Measurements from ENCODE around the gene CERS1.
"Not testable (repeated sequence)": the region's sequence is repeated elsewhere in the genome, so short reads cannot be mapped to it uniquely, and the experiment has no call there.

Gene CERS1

DNA sequence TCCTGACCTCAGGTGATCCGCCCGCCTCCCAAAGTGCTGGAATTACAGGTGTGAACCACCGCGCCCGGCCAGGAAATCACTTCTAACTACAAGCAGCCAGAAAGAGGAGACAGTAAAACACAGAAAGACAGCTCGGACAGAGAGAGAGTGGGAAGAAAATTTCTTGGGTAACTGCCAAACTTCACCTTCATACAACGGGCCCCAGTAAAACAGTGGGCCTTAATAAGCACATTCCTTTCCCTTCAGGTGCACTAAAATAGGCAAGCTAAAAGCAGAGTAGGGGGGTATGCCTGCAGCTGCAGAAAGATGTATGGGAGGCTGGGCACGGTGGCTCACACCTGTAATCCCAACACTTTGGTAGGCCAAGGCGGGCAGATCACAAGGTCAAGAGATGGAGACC lies 21.6 kb upstream of the CERS1 start:
- DNase-seq: not testable (repeated sequence)

DNA sequence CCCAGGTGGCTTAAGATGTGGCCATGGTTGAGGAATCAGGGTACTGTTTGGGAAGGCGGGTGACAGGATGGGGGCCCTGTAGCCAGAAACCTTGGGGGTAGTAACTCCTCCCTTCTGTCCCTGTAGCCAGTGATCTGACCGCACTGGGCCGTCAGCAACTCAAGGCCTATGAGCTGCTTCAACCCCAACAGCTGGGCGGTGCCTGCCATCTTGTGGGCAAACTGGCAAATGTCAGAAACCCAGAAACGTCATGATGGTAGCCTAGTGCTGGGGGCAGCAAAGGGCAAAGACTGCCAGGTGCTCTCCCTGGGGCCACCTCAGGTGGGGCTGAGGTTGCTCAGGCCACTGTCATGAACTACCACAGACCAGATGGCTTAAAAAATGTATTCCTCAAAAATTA lies 19.7 kb upstream of the CERS1 start:
- DNase-seq: peak; percentile 45

DNA sequence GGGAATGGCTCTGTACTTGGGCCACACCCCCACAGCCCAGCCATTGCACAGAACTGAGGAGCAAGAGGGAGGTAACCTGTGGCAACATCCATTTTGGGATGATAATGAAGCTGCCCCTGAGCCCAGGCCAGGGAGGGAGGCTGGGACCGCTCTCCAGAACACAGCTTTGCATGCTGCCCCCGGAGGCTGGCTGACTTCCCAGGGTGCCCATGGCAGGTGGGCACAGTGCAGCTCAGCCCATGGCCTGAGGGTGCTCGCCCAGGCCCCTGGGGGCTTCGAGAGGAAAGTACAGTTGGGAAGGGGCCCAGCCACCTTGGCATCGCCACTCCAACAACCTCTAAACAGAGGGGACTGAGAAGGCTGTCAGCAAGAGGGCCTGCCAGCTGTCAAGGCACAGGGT lies 17.5 kb upstream of the CERS1 start:
- no peak for DNase-seq

- DNase-seq: no peak
Measured at GRCh38 chr19:18912933-18913332, 17.0 kb upstream of the CERS1 start.

DNA sequence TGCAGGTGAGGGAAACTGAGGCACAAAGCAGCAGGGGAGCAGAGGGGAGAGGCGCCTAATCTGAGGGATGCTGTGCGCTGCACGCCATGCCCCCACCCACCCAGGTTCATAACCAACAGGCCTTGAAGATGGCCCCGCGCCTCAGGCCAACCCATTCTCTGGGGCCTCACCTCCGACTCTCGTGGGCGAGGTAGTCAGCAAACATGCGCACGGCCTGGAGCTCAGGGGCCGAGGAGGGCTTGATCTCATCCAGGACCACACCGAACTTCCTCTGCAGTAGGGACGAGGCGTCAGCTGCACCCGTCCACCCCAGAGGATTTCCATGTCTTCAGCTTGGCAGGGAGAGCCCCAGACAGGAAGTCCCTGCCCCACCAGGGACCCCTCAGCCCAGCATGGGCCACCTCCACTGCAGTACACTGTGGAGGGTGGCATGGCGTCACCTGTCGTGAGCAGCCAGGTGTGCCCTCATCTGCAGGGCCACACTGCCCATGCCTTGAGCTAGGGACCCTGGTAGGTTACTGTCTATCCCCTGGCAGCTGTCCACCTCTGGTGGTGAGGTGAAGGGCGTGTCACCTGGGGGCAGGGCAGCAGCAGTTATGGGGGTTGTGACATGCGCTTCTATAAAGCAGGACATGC lies 15.0 kb upstream of the CERS1 start:
- DNase-seq: no peak

GRCh38 chr19:18910010-18910409 lies 14.1 kb upstream of the CERS1 start:
- DNase-seq: no peak

DNA sequence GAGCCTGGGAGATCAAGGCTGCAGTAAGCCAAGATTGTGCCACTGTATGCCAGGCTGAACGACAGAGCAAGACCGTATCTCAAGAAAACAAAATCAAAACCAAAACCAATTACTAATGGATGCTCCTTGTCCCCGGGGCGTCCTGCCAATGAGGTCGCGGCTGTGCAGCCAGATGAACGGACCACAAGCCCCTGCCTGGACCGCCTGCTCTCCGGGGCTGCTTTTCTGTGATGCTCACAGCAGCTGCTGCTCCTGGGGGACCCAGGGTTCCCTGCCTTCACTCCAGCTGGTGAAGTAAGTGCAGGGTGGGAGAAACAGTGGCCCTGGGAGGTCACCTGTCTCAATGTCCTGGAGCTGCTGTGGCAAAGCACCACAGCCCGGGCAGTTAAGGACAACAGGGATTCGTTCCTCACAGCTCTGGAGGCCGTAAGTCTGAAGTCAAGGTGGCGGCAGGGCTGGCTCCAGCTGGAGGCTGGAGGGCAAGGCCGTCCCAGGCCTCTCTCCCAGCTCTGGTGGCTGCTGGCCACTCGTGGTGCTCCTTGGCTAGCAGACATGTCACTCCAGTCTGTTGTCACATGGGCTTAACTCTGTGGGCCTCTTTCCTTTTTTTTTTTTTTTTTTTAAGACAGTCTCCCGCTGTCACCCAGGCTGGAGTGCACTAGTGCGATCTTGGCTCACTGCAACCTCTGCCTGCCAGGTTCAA lies 13.1 kb upstream of the CERS1 start:
- no peak for DNase-seq

DNA sequence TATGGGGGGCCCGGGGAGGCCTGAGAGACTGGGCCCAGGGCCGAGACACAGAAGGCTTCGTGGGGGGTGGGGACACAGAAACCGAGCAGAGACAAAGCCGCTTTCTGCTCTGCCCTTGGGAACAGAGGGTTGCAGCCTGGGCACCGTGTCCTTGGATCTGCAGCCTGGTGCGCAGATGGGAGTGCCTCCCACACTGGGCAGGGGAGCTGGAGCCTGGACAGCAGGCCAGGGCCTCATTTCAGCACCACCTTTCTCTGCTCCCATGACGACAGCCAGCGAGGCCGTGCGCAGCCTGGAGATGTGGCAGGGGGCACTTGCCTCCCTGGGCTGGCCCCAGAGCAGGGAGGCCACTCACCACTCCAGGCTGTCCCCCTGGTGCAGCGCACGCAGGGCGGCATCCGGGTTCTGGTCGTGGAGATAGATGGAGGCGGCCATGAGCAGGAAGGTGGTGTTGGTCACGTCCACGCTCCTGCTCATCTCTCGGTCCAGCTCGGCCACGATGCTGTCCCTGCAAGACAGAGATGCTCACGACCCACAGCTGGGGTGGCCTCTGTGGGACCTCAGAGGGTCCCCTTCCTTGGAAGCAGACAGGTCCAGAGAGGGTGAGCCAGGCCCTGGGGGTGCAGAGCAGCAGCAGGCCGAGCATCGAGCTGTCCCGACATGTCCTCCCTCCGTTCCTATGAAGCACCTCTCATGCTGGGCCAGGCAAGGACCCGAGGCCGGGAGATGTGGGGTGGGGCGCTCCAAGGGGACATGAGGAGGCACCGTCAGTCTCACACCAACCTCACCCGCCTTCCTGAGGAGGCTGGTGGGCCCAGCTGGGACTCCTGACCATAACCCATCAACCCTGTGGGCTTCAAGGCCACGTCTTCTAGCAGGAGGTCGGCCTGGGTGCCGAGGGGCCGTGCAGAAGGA lies 10.9 kb upstream of the CERS1 start:
- no peak for DNase-seq

- no peak for DNase-seq
Measured at GRCh38 chr19:18905513-18906236, 9.7 kb upstream of the CERS1 start.

DNA sequence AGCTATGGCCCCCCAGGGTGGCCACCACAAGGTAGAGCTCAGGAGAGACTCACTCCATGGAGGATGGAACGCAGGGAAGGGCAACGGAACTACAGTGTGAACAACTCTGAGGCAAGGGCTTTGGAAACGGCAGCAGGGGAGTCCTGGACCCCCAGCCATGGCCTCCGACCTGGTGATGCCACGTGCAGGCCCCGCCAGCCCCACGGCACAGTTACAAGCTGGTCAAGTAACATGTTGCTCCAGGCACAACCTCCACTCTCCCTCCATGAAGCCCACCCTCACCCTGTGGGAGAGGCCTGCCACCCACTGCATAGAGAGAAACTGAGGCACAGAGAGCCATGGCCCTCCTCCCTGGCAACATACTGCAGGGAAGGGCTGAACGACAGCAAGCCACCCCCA lies 9.1 kb upstream of the CERS1 start:
- no peak for DNase-seq

- DNase-seq: no peak
Measured at GRCh38 chr19:18904334-18905057, 8.5 kb upstream of the CERS1 start.

- no peak for DNase-seq
Measured at GRCh38 chr19:18903156-18904037, 7.4 kb upstream of the CERS1 start.

DNA sequence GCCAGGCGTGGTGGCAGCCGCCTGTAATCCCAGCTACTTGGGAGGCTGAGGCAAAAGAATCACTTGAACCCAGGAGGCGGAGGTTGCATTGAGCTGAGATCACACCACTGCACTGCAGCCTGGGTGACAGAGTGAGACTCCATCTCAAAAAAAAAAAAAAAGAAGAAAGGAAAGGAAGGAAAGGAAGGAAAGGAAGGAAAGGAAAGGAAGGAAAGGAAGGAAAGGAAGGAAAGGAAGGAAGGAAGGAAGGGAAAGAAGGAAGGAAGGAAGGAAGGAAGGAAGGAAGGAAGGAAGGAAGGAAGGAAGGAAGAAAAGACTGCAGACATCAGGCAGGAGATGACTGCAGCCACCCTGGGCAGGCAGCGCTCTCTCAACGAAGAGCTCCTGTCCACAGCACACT lies 6.6 kb upstream of the CERS1 start:
- not testable (repeated sequence) for DNase-seq

DNA sequence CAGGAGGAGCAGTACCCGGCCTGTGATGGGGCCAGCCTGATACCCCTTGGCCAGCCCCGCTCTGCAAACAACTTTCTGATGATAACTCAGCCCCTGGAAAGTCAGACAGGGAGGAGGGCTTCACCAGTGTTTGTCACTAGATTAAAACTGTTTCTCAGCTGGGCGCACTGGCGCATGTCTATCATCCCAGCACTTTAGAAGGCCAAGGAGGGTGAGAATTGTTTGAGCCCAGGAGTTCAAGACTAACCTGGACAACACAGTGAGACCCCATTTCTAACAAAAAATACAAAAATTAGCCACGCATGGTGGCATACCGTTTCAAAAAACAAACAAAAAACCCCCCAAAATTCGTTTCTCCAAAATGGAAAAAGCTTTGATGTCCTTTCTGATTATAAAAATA lies 5.5 kb upstream of the CERS1 start:
- no peak for DNase-seq

DNA sequence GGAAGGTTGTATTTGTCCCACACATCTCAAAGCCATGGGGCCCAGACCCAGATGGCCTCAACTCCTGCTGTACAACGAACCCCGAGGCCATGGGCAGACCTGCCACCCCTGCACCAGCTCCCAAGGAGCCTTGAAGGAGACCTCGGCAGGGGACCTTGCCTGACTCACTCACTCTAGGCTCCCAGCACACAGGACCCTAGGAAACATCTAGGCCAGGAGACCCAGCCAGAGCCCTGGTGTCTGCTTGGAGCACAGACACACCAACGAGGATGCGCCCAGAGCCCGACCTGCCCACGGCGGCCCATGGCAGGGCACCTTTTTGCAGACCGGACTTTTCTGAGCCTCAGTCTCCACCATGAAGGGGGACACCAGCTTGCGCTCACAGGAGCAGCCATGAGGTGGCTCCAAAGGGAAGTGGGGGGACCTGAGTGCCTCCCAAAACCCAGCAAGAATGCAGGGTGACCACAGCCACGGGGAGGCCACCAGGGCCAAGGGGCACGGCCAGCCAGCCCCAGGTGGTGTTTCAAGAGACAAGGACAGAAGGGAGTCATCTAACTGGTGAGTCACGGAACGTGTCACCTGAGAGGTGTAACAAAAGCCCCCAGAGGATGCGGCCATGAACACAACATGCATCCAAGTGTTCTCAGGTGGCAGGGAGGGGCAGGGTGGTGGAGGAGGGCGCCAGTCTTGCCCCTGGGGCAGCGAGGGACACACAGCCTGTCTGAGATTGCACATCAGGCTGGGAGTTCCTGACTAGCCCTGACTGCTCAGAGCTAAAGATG lies 4.9 kb upstream of the CERS1 start:
- DNase-seq: no peak

GRCh38 chr19:18899624-18900560 lies 3.9 kb upstream of the CERS1 start:
- no peak for DNase-seq

DNA sequence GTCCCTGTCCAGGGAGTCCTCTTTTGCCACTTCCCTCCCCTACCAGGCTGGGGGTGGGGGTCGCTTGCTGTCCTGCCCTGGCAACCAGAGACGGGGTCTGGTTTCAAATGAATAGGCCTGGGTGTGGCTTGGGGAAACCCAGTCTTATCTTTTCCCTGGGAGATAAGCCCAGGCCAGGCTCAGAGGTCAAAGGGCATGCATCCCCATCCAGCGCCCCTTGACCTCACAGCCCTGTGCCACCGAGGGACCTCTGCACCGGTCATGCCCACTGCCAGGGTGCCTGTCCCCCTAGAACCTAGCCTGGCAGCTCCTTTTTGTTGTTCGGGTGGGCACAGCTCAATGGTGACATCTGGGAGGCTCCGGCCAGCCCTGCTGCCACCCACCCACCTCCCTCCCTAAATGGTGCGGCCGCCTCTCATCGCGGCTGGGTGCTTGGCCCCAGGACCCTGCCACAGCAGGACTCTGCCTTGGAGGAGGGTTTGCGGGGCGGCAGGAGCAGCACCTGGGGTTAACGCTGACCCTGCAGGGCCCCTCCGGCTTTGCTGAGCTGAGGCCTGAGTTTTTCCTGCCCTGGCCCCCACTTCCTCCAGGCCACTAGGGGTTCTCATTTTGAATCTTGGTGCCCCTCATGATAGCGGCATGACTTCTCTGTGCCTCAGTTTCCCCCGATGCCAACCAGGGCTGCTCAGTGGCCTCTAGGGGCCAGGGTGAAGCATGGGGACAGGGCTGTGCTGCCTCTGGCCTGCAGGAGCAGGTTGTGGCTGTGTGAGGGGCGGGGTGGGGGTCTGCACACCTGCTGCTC lies 2.9 kb upstream of the CERS1 start:
- no peak for DNase-seq

- DNase-seq: no peak
Measured at GRCh38 chr19:18898081-18898606, 2.2 kb upstream of the CERS1 start.

Measured in CD4-positive, alpha-beta T cell treated with Interleukin-10 for 1 hour (primary cell).